ENCODE measurements around the gene EYS.

The EYS gene

GRCh38 chr6:64988148-64988547 lies 718.9 kb downstream of the EYS start:
- no peak for DNase-seq (ENCODE audit: extremely low read depth in 1 of 2, low read depth in 1 of 2)

- DNase-seq (ENCODE audit: extremely low read depth in 1 of 2, low read depth in 1 of 2): no peak
Observed at GRCh38 chr6:64987066-64987465, 720.0 kb downstream of the EYS start.

GRCh38 chr6:64985726-64986125 lies 721.3 kb downstream of the EYS start:
- no peak for DNase-seq (ENCODE audit: extremely low read depth in 1 of 2, low read depth in 1 of 2)

- DNase-seq (ENCODE audit: extremely low read depth in 1 of 2, low read depth in 1 of 2): no peak
Observed at GRCh38 chr6:64984948-64985347, 722.1 kb downstream of the EYS start.

- DNase-seq (ENCODE audit: extremely low read depth in 1 of 2, low read depth in 1 of 2): no peak
Observed at GRCh38 chr6:64983089-64983488, 723.9 kb downstream of the EYS start.

- DNase-seq (ENCODE audit: extremely low read depth in 1 of 2, low read depth in 1 of 2): no peak
Observed at GRCh38 chr6:64973142-64973541, 733.9 kb downstream of the EYS start.

GRCh38 chr6:64969139-64969538 lies 737.9 kb downstream of the EYS start:
- DNase-seq (ENCODE audit: extremely low read depth in 1 of 2, low read depth in 1 of 2): no peak

- no peak for DNase-seq (ENCODE audit: extremely low read depth in 1 of 2, low read depth in 1 of 2)
Observed at GRCh38 chr6:64955435-64955848, 751.6 kb downstream of the EYS start.

- no peak for DNase-seq (ENCODE audit: extremely low read depth in 1 of 2, low read depth in 1 of 2)
Observed at GRCh38 chr6:64949257-64949656, 757.8 kb downstream of the EYS start.

GRCh38 chr6:64948261-64948660 lies 758.8 kb downstream of the EYS start:
- DNase-seq (ENCODE audit: extremely low read depth in 1 of 2, low read depth in 1 of 2): no peak

GRCh38 chr6:64945450-64945849 lies 761.6 kb downstream of the EYS start:
- DNase-seq (ENCODE audit: extremely low read depth in 1 of 2, low read depth in 1 of 2): no peak

- no peak for DNase-seq (ENCODE audit: extremely low read depth in 1 of 2, low read depth in 1 of 2)
Observed at GRCh38 chr6:64932486-64932885, 774.5 kb downstream of the EYS start.

GRCh38 chr6:64930681-64931080 lies 776.3 kb downstream of the EYS start:
- DNase-seq (ENCODE audit: extremely low read depth in 1 of 2, low read depth in 1 of 2): no peak

GRCh38 chr6:64926051-64926450 lies 781.0 kb downstream of the EYS start:
- no peak for DNase-seq (ENCODE audit: extremely low read depth in 1 of 2, low read depth in 1 of 2)

GRCh38 chr6:64920257-64920656 lies 786.8 kb downstream of the EYS start:
- DNase-seq (ENCODE audit: extremely low read depth in 1 of 2, low read depth in 1 of 2): no peak

- no peak for DNase-seq (ENCODE audit: extremely low read depth in 1 of 2, low read depth in 1 of 2)
Observed at GRCh38 chr6:64914124-64914523, 792.9 kb downstream of the EYS start.

- no peak for DNase-seq (ENCODE audit: extremely low read depth in 1 of 2, low read depth in 1 of 2)
Observed at GRCh38 chr6:64912966-64913365, 794.1 kb downstream of the EYS start.

- DNase-seq (ENCODE audit: extremely low read depth in 1 of 2, low read depth in 1 of 2): no peak
Observed at GRCh38 chr6:64908104-64908503, 798.9 kb downstream of the EYS start.

GRCh38 chr6:64904616-64905015 lies 802.4 kb downstream of the EYS start:
- DNase-seq (ENCODE audit: extremely low read depth in 1 of 2, low read depth in 1 of 2): no peak

GRCh38 chr6:64902596-64902995 lies 804.4 kb downstream of the EYS start:
- DNase-seq (ENCODE audit: extremely low read depth in 1 of 2, low read depth in 1 of 2): no peak

- DNase-seq (ENCODE audit: extremely low read depth in 1 of 2, low read depth in 1 of 2): no peak
Observed at GRCh38 chr6:64896939-64897338, 810.1 kb downstream of the EYS start.

- DNase-seq (ENCODE audit: extremely low read depth in 1 of 2, low read depth in 1 of 2): no peak
Observed at GRCh38 chr6:64895945-64896344, 811.1 kb downstream of the EYS start.

- DNase-seq (ENCODE audit: extremely low read depth in 1 of 2, low read depth in 1 of 2): no peak
Observed at GRCh38 chr6:64890609-64891008, 816.4 kb downstream of the EYS start.

- DNase-seq (ENCODE audit: extremely low read depth in 1 of 2, low read depth in 1 of 2): no peak
Observed at GRCh38 chr6:64889144-64889543, 817.9 kb downstream of the EYS start.
